Stimulated activated CD8-positive, alpha-beta memory T cell treated with anti-CD3 and anti-CD28 coated beads, Interleukin-7, amount 100 ng/mL, for 4 hours (primary cell): ENCODE measurements around the gene AMIGO3.

ENCODE experiments used
- DNase-seq, 2 donors: peaks; one replicate each; pipeline ENCODE4 v3.0.0-alpha.2; 2020; ENCODE audit warnings: low read depth in 2 of 2

The AMIGO3 gene

DNA sequence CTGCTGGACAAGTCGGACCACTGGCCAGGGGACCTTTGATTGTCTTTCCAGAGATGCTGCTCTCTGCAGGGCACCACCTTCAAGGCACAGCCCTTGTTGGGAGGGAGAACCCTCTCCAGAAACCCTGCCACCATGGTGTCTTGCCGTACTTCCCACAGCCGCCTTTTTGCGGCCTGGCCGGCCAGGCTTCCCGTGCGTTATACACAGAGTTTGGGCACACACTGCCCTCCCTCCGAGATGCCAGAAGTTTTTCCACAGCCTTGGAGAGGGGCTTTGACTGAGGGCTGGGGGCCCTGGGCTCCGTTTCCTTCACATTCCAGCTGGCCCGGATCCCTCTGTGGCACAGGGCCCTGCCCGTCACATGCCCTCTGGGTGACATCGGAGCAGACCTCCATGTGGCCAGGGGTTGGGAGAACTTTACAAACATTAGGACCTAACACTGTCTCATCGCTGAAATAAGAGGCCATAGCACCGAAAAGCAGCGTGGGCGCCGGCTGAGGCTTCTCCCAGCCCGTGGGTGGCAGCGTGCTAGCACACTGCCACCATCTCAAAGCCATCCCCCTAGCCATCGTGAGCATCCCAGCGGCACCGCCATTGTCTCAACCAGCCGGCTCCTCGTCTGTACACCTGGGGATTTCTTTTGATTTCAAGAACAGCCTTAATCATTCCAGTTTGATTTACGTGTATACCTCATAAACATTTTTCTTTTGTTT is 51.6 kb downstream of the AMIGO3 start:
- DNase-seq = no peak
